HG03280 (cell line): ENCODE results near the gene SGPL1.

Experiments
- ATAC-seq: cut with Tn5 transposase; IDR thresholded peaks from one replicate; pipeline ENCODE4 v1.9.1; 2021; ENCODE audit warnings: mild to moderate bottlenecking, moderate library complexity; ENCODE audit not compliant: unreplicated experiment

SGPL1 gene

GRCh38 chr10:70902661-70903261 is 87.0 kb downstream of the SGPL1 start:
- ATAC-seq: no peak

GRCh38 chr10:70903262-70903921 is 87.6 kb downstream of the SGPL1 start:
- ATAC-seq: no peak

GRCh38 chr10:70905071-70906021 is 89.6 kb downstream of the SGPL1 start:
- no peak for ATAC-seq

- ATAC-seq: no peak
Observed at GRCh38 chr10:70906031-70906783, 90.5 kb downstream of the SGPL1 start.

- no peak for ATAC-seq
Observed at GRCh38 chr10:70906953-70907636, 91.3 kb downstream of the SGPL1 start.

GRCh38 chr10:70907637-70908405 is 92.1 kb downstream of the SGPL1 start:
- no peak for ATAC-seq

- ATAC-seq: no peak
Observed at GRCh38 chr10:70908406-70909296, 92.9 kb downstream of the SGPL1 start.

GRCh38 chr10:70909326-70909935 is 93.7 kb downstream of the SGPL1 start:
- no peak for ATAC-seq

- ATAC-seq: no peak
Observed at GRCh38 chr10:70910486-70911341, 95.0 kb downstream of the SGPL1 start.

GRCh38 chr10:70911386-70911785 is 95.6 kb downstream of the SGPL1 start:
- no peak for ATAC-seq

- ATAC-seq: no peak
Observed at GRCh38 chr10:70912556-70912955, 96.8 kb downstream of the SGPL1 start.

GRCh38 chr10:70913191-70913892 is 97.6 kb downstream of the SGPL1 start:
- ATAC-seq: no peak

GRCh38 chr10:70913893-70914240 is 98.1 kb downstream of the SGPL1 start:
- no peak for ATAC-seq

- ATAC-seq: no peak
Observed at GRCh38 chr10:70914316-70914864, 98.6 kb downstream of the SGPL1 start.

GRCh38 chr10:70915206-70915605 is 99.5 kb downstream of the SGPL1 start:
- ATAC-seq: no peak

GRCh38 chr10:70915806-70916205 is 100.1 kb downstream of the SGPL1 start:
- ATAC-seq: no peak
